ENCODE measurements around the gene RTN4RL2. TPM values are rescaled to one million over a fixed set of nuclear protein-coding genes. Genes with fewer than 3 reads are reported as not detected.
A peak's percentile ranks its signal among the peaks of the same experiment; 100 is the strongest.

The RTN4RL2 gene
- total RNA-seq, 2 experiments from 2014 or later: 0.43 to 0.44 TPM

GRCh38 chr11:57508341-57509170 lies 48.2 kb downstream of the RTN4RL2 start:
- peaks cover 22% of the 10 kb centered on the region for H3K4me1 Mint-ChIP-seq
- DNase-seq: no peak
- H3K27me3 Mint-ChIP-seq: no peaks in the 10 kb centered on the region
- no peaks in the 10 kb centered on the region for H3K9me3 Mint-ChIP-seq
- no peak overlapping the region for H3K27ac Mint-ChIP-seq
- H3K36me3 Mint-ChIP-seq: peaks cover 15% of the 10 kb centered on the region
- H3K4me3 Mint-ChIP-seq: no peak overlapping the region

- Mint-ChIP-seq H3K4me1 (peaks cover 30% of the 10 kb centered on the region), H3K4me3 (no peak overlapping the region), H3K36me3 (peaks cover 12% of the 10 kb centered on the region), H3K27ac (peak overlapping the region; percentile 77), H3K27me3 (no peaks in the 10 kb centered on the region), H3K9me3 (no peaks in the 10 kb centered on the region)
- no peak for DNase-seq
Observed at GRCh38 chr11:57511741-57512430, 51.6 kb downstream of the RTN4RL2 start.

- Mint-ChIP-seq H3K4me1 (peaks cover 30% of the 10 kb centered on the region), H3K9me3 (no peaks in the 10 kb centered on the region), H3K36me3 (peaks cover 12% of the 10 kb centered on the region), H3K27ac (peak overlapping the region; percentile 77), H3K27me3 (no peaks in the 10 kb centered on the region), H3K4me3 (peak overlapping the region; percentile 100)
- DNase-seq: no peak
Observed at GRCh38 chr11:57512646-57513451, 52.5 kb downstream of the RTN4RL2 start.

- peak overlapping the region; percentile 62 for H3K27ac Mint-ChIP-seq
- peak overlapping the region; percentile 100 for H3K4me3 Mint-ChIP-seq
- no peaks in the 10 kb centered on the region for H3K9me3 Mint-ChIP-seq
- H3K27me3 Mint-ChIP-seq: no peaks in the 10 kb centered on the region
- H3K4me1 Mint-ChIP-seq: peaks cover 30% of the 10 kb centered on the region
- H3K36me3 Mint-ChIP-seq: peaks cover 12% of the 10 kb centered on the region
- DNase-seq: no peak
Observed at GRCh38 chr11:57513452-57513795, 53.1 kb downstream of the RTN4RL2 start.

- peak; percentile 50 for DNase-seq
- Mint-ChIP-seq H3K4me1 (peaks cover 30% of the 10 kb centered on the region), H3K27me3 (no peaks in the 10 kb centered on the region), H3K27ac (peak overlapping the region; percentile 92), H3K4me3 (peak overlapping the region; percentile 100), H3K9me3 (no peaks in the 10 kb centered on the region), H3K36me3 (peaks cover 9% of the 10 kb centered on the region)
Observed at GRCh38 chr11:57513911-57514537, 53.7 kb downstream of the RTN4RL2 start.

GRCh38 chr11:57514538-57515331 lies 54.4 kb downstream of the RTN4RL2 start:
- Mint-ChIP-seq H3K27me3 (no peaks in the 10 kb centered on the region), H3K27ac (peak overlapping the region; percentile 92), H3K9me3 (no peaks in the 10 kb centered on the region), H3K4me3 (peak overlapping the region; percentile 100), H3K4me1 (peaks cover 30% of the 10 kb centered on the region), H3K36me3 (peaks cover 4% of the 10 kb centered on the region)
- peak; percentile 62 for DNase-seq

GRCh38 chr11:57515332-57516060 lies 55.2 kb downstream of the RTN4RL2 start, which contains the start of gene SLC43A1:
TSS of gene SLC43A1 (minus strand) at chr11:57515702. CDS start at chr11:57514111, 1,591 bp downstream.
- peaks cover 30% of the 10 kb centered on the region for H3K4me1 Mint-ChIP-seq
- no peaks in the 10 kb centered on the region for H3K27me3 Mint-ChIP-seq
- H3K36me3 Mint-ChIP-seq: peaks cover 3% of the 10 kb centered on the region
- peak; percentile 48 for DNase-seq
- H3K27ac Mint-ChIP-seq: peak within 1 kb of the TSS; percentile 92
- peak within 1 kb of the TSS; percentile 100 for H3K4me3 Mint-ChIP-seq
- H3K9me3 Mint-ChIP-seq: no peaks in the 10 kb centered on the region

GRCh38 chr11:57516061-57516443 lies 55.7 kb downstream of the RTN4RL2 start:
- Mint-ChIP-seq H3K4me1 (peaks cover 30% of the 10 kb centered on the region), H3K4me3 (peak overlapping the region; percentile 100), H3K27me3 (no peaks in the 10 kb centered on the region), H3K36me3 (peaks cover 3% of the 10 kb centered on the region), H3K9me3 (no peaks in the 10 kb centered on the region), H3K27ac (peak overlapping the region; percentile 78)
- no peak for DNase-seq

- Mint-ChIP-seq H3K27ac (no peak overlapping the region), H3K9me3 (no peaks in the 10 kb centered on the region)
Observed at GRCh38 chr11:57521116-57521515, 60.8 kb downstream of the RTN4RL2 start.

GRCh38 chr11:57523419-57523818 lies 63.1 kb downstream of the RTN4RL2 start:
- no peak overlapping the region for H3K4me3 Mint-ChIP-seq
- H3K36me3 Mint-ChIP-seq: peaks cover 18% of the 10 kb centered on the region
- no peak overlapping the region for H3K27ac Mint-ChIP-seq
- H3K4me1 Mint-ChIP-seq: peaks cover 9% of the 10 kb centered on the region
- no peak for DNase-seq
- no peaks in the 10 kb centered on the region for H3K9me3 Mint-ChIP-seq
- no peaks in the 10 kb centered on the region for H3K27me3 Mint-ChIP-seq

More at GRCh38 chr11:57521116-57521515, 60.8 kb downstream of the RTN4RL2 start:
- Mint-ChIP-seq H3K4me1 (peaks cover 3% of the 10 kb centered on the region), H3K4me3 (no peak overlapping the region), H3K27me3 (no peaks in the 10 kb centered on the region), H3K36me3 (peaks cover 10% of the 10 kb centered on the region)
- no peak for DNase-seq

Other genes starting within 250 kb of the RTN4RL2 start
- gene APLNR, start 223.3 kb upstream of the RTN4RL2 start, total RNA-seq: not detected
- gene TNKS1BP1, start 135.6 kb upstream of the RTN4RL2 start, total RNA-seq: 10 to 100 TPM; 20.8 to 22.1 TPM
- 100 to 1,000 TPM; 318 to 332 TPM for gene SSRP1, start 124.6 kb upstream of the RTN4RL2 start, total RNA-seq
- not detected for gene P2RX3, start 122.2 kb upstream of the RTN4RL2 start, total RNA-seq
- not detected for gene PRG3, start 79.4 kb upstream of the RTN4RL2 start, total RNA-seq
- 1 to 10 TPM in 1 of 2 experiments, under 1 TPM in 1; 0.54 to 2.1 TPM for gene PRG2, start 69.9 kb upstream of the RTN4RL2 start, total RNA-seq
- gene SLC43A3, start 33.4 kb upstream of the RTN4RL2 start, total RNA-seq: 100 to 1,000 TPM; 331 to 348 TPM
- gene SLC43A1, start 55.2 kb downstream of the RTN4RL2 start, total RNA-seq: 10 to 100 TPM; 36.8 to 37.1 TPM
- 100 to 1,000 TPM; 134 to 137 TPM for gene TIMM10, start 70.2 kb downstream of the RTN4RL2 start, total RNA-seq
- gene SMTNL1, start 77.1 kb downstream of the RTN4RL2 start, total RNA-seq: not detected
- 100 to 1,000 TPM; 200 to 208 TPM for gene UBE2L6, start 107.1 kb downstream of the RTN4RL2 start, total RNA-seq
- under 1 TPM; 0.41 to 0.68 TPM for gene SERPING1, start 137.2 kb downstream of the RTN4RL2 start, total RNA-seq
- under 1 TPM; 0.38 to 0.56 TPM for gene YPEL4, start 189.4 kb downstream of the RTN4RL2 start, total RNA-seq
- gene CLP1, start 197.2 kb downstream of the RTN4RL2 start, total RNA-seq: 10 to 100 TPM; 22.0 to 22.2 TPM
- gene ZDHHC5, start 207.6 kb downstream of the RTN4RL2 start, total RNA-seq: 10 to 100 TPM; 74.0 to 78.6 TPM

Data from activated naive CD8-positive, alpha-beta T cell treated with anti-CD3 and anti-CD28 coated beads for 36 hours (primary cell).